A549 (cell line): Measurements from ENCODE around the gene SLC18A3. TPM values are rescaled to one million over a fixed set of nuclear protein-coding genes. Genes with fewer than 3 reads are reported as not detected.
A peak's percentile ranks its signal among the peaks of the same experiment; 100 is the strongest.

Source experiments
- ATAC-seq, 2 experiments: fragments of 200-7000 bp in 1 of 2; fragments of >200 bp in 1 of 2; cut with Nextera tagmentation in 1 of 2; cut with Tn5 transposase in 1 of 2; 3 replicates each; pipeline versions ENCODE4 v1.8.0 to v1.9.1; 2018 to 2020; ENCODE audit warnings: mild to moderate bottlenecking in 1 of 2, moderate library complexity in 1 of 2
- CTCF ChIA-PET: fragments of 300-600 bp; sonication (Branson Sonifier 250); formaldehyde crosslinking; extraction: SDS; loops from one replicate; lab custom pipeline; 2021; ENCODE audit warnings: antibody characterized with exemption, inconsistent platforms; lab: Yijun Ruan, JAX
- POLR2A ChIA-PET: fragments of 350-600 bp; formaldehyde crosslinking; extraction: SDS; loops from one replicate; lab custom pipeline; 2021; ENCODE audit warnings: antibody characterized with exemption, inconsistent platforms; lab: Yijun Ruan, JAX
- DNase-seq, 2 experiments: peaks; one replicate each; pipeline versions ENCODE4 v3.0.0 to v3.0.0-alpha.2; 2011 to 2016; ENCODE audit warnings: low read depth in 1 of 2, low spot score in 1 of 2
- FAIRE-seq: peaks from 2 replicates; lab custom pipeline; 2011; peaks lifted over from hg19 to GRCh38; lab: Jason Lieb, UNC
- H3K27ac ChIP-seq, 2 experiments: fragments of >200 bp; sonication (Bioruptor Twin); formaldehyde crosslinking; 3 replicates each; pipeline ENCODE4 v1.5.1; 2016 to 2017
- H3K4me1 ChIP-seq: fragments of >200 bp; sonication (Bioruptor Twin); formaldehyde crosslinking; 3 replicates; pipeline ENCODE4 v1.6.1; 2016
- H3K4me2 ChIP-seq: fragments of >200 bp; sonication (Bioruptor Twin); formaldehyde crosslinking; 3 replicates; pipeline ENCODE4 v1.6.1; 2016
- H3K4me3 ChIP-seq: fragments of >200 bp; sonication (Bioruptor Twin); formaldehyde crosslinking; 3 replicates; pipeline ENCODE4 v1.5.1; 2016
- H3K9me3 ChIP-seq: fragments of >200 bp; sonication (Bioruptor Twin); formaldehyde crosslinking; 3 replicates; pipeline ENCODE4 v1.6.1; 2016
- EHF ChIP-seq: fragments of 250-450 bp; sonication (Bioruptor Pico); IDR thresholded peaks from 2 replicates; pipeline ENCODE4 v1.5.0; 2020; ENCODE audit warnings: mild to moderate bottlenecking
- GATA3 ChIP-seq: IDR thresholded peaks from 2 replicates; pipeline ENCODE4 v1.6.1; 2012; ENCODE audit warnings: borderline replicate concordance
- NPAS2 ChIP-seq: fragments of 250-450 bp; sonication (Bioruptor Pico); IDR thresholded peaks from 2 replicates; pipeline ENCODE4 v1.8.0; 2022; ENCODE audit warnings: mild to moderate bottlenecking, moderate library complexity, borderline replicate concordance
- RFX5 ChIP-seq: fragments of 450-650 bp; IDR thresholded peaks from 2 replicates; pipeline ENCODE4 v1.7.1; 2014; ENCODE audit warnings: antibody characterized with exemption, mild to moderate bottlenecking, moderate library complexity
- ZSCAN20 ChIP-seq: fragments of 250-450 bp; sonication (Bioruptor Pico); IDR thresholded peaks from 2 replicates; pipeline ENCODE4 v1.8.0; 2022; ENCODE audit warnings: mild to moderate bottlenecking, moderate library complexity
- WGBS: methylation state at CpG from one replicate; pipeline ENCODE4 v1.1.6; 2017; ENCODE audit errors: missing lambda C conversion rate; 5-methylcytosine and 5-hydroxymethylcytosine counted together
- polyA plus RNA-seq, 4 experiments: library from polyadenylated mRNA; depleted of rRNA in 3 of 4; stranded (reverse); fragments of >200 nt; fragmentation: RNase III in 1 of 4; extraction: RNeasy Plus Mini Kit Qiagen cat#74134 plus additional on column Dnase treatment in 1 of 4; gene quantifications; 2 replicates in 3 of 4; 3 replicates in 1 of 4; pipeline ENCODE4 v1.2.3, GENCODE V29; 2011 to 2017
- TF ChIP-seq, protein P1 (sequence below): fragments of 250-450 bp; sonication (Bioruptor Pico); IDR thresholded peaks from 2 replicates; pipeline ENCODE4 v1.5.0; 2021; ENCODE audit warnings: mild to moderate bottlenecking, moderate library complexity, borderline replicate concordance
- TF ChIP-seq, protein P2 (sequence below): IDR thresholded peaks from 2 replicates; pipeline ENCODE4 v1.6.1; 2012; ENCODE audit warnings: low read depth, borderline replicate concordance
- TF ChIP-seq, protein P3 (sequence below): fragments of >200 bp; sonication (Bioruptor Twin); formaldehyde crosslinking; IDR thresholded peaks from 2 replicates; pipeline ENCODE4 v1.6.1; 2016
- TF ChIP-seq, protein P4 (sequence below): fragments of 200-600 bp; sonication (generic); IDR thresholded peaks from 2 replicates; pipeline ENCODE4 v1.6.1; 2016; ENCODE audit warnings: antibody characterized with exemption, mild to moderate bottlenecking, moderate library complexity

The SLC18A3 gene
- polyA plus RNA-seq, 2 of the 4 experiments (the other 2 are of a cell fraction) = not detected

DNA sequence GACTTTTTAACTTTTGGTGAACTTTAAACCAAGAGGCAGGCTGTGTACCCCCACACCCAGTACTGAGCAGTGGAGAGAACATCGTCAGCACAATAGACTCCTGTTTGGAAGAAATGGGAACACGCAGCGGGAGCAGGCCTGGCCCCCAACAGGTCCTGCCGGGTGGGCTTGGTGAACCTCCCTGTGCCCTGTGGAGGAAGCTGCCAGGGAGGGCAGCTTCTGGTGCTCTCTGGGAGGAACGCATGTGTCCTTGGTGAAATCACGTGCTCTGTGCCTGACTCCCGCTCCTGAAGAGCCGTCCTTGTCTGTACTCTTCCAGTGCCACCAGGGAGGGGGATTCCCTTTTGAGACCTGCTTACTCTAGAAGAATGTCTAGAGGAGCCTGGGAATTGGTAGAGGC, 35.3 kb downstream of the SLC18A3 start:
- ATAC-seq (no peak), DNase-seq (no peak), FAIRE-seq (no peak)
- TF ChIP-seq NPAS2 (CRISPR knock-in tag) (no peak), EHF (CRISPR knock-in tag) (no peak)
- ChIA-PET CTCF (interaction anchor here (0.6 kb wide), 1 partner anchor 809 kb away, joined by 3 read pairs; no protein-coding TSS in a partner anchor), POLR2A (no interaction called here)
- Histone ChIP-seq H3K9me3 (no peaks in the 10 kb centered on the region), H3K4me3 (no peak overlapping the region), H3K27ac (no peak overlapping the region), H3K4me2 (no peak overlapping the region), H3K4me1 (no peaks in the 10 kb centered on the region)
- WGBS = 28% methylated on average over 8 of the region's 8 CpGs

DNA sequence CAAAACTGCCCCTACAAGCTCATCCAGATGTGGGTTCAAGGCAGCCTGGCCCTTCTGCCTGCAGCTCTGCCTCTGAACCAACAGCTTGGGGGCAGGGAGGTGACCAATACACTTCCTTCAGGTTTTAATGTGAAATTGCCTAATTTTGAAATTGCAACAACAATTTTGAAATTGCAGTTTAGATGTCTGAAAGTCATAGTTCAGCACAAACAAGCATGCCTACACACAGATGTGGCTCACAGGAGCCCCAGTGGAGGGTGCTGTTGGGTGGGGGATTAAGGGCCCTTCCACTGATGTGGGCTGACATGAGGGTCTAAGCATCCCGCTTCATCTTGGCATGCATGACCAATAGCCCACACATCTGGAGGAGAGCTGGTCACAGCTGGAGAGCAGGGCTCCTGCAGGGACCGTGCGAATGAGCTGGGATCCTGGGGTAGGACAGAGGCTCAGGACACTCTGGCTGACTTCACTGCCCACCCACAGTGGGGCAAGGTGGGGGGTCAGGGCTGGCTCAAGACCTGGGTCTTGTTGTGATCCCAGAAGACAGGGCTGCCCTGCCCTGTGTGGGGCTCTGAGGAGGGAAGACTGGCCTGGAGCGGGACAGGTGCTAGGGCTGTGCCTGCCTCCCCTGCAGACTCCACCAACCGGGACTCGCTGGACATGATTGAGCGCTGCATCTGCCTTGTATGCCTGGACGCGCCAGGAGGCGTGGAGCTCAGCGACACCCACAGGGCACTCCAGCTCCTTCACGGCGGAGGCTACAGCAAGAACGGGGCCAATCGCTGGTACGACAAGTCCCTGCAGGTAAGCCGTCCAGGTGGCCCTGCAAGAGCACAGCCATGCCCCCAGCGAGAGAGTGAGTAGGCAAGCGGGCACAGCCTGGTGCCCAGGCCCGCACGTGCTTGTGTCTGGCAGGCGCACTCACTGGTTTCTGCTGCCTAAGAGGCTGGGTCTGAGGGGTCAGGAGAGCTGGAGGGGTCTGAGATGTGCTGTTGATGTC, 36.1 kb downstream of the SLC18A3 start:
- POLR2A ChIA-PET = no interaction called here
- FAIRE-seq (no peak), ATAC-seq (peak in 1 of 2 experiments; percentile 34; a peak in 4 of 6 replicates), DNase-seq (no peak)
- Histone ChIP-seq H3K9me3 (no peaks in the 10 kb centered on the region), H3K4me1 (no peaks in the 10 kb centered on the region), H3K4me2 (no peak overlapping the region), H3K4me3 (no peak overlapping the region), H3K27ac (no peak overlapping the region)
- CTCF ChIA-PET = no interaction called here
- 48% methylated on average over 12 of the region's 22 CpGs for WGBS
- no peak for TF ChIP-seq RFX5
- TF ChIP-seq, protein P1, sequence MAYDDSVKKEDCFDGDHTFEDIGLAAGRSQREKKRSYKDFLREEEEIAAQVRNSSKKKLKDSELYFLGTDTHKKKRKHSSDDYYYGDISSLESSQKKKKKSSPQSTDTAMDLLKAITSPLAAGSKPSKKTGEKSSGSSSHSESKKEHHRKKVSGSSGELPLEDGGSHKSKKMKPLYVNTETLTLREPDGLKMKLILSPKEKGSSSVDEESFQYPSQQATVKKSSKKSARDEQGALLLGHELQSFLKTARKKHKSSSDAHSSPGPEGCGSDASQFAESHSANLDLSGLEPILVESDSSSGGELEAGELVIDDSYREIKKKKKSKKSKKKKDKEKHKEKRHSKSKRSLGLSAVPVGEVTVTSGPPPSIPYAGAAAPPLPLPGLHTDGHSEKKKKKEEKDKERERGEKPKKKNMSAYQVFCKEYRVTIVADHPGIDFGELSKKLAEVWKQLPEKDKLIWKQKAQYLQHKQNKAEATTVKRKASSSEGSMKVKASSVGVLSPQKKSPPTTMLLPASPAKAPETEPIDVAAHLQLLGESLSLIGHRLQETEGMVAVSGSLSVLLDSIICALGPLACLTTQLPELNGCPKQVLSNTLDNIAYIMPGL (CRISPR knock-in tag) = no peak
- TF ChIP-seq, protein P2, sequence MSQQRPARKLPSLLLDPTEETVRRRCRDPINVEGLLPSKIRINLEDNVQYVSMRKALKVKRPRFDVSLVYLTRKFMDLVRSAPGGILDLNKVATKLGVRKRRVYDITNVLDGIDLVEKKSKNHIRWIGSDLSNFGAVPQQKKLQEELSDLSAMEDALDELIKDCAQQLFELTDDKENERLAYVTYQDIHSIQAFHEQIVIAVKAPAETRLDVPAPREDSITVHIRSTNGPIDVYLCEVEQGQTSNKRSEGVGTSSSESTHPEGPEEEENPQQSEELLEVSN = no peak

DNA sequence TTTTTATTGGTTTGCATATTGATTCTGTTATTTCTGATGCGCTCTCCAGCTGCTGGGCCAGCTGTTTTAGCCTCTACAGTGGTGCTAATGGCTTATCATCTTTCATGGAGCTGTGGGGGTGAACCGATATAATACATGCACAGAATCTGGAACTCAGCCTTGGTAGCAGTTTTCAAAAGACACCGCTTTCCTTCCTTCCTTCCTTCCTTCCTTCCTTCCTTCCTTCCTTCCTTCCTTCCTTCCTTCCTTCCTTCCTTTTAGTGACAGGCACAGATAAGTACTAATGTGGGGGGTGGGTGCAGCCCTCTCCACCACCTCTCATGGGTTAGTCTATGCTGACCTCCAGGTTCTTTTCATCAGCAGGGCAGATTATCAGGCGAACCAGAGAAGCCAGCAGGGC, 37.4 kb downstream of the SLC18A3 start:
- Histone ChIP-seq H3K4me3 (no peak overlapping the region), H3K4me2 (no peak overlapping the region), H3K27ac (no peak overlapping the region), H3K9me3 (no peaks in the 10 kb centered on the region), H3K4me1 (no peaks in the 10 kb centered on the region)
- ATAC-seq (no peak), FAIRE-seq (no peak), DNase-seq (no peak)
- no peak for TF ChIP-seq ZSCAN20 (CRISPR knock-in tag)
- TF ChIP-seq GATA3 = no peak
- TF ChIP-seq, protein P3, sequence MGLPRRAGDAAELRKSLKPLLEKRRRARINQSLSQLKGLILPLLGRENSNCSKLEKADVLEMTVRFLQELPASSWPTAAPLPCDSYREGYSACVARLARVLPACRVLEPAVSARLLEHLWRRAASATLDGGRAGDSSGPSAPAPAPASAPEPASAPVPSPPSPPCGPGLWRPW = no peak
- no peak for TF ChIP-seq NPAS2 (CRISPR knock-in tag)
- TF ChIP-seq, protein P4, sequence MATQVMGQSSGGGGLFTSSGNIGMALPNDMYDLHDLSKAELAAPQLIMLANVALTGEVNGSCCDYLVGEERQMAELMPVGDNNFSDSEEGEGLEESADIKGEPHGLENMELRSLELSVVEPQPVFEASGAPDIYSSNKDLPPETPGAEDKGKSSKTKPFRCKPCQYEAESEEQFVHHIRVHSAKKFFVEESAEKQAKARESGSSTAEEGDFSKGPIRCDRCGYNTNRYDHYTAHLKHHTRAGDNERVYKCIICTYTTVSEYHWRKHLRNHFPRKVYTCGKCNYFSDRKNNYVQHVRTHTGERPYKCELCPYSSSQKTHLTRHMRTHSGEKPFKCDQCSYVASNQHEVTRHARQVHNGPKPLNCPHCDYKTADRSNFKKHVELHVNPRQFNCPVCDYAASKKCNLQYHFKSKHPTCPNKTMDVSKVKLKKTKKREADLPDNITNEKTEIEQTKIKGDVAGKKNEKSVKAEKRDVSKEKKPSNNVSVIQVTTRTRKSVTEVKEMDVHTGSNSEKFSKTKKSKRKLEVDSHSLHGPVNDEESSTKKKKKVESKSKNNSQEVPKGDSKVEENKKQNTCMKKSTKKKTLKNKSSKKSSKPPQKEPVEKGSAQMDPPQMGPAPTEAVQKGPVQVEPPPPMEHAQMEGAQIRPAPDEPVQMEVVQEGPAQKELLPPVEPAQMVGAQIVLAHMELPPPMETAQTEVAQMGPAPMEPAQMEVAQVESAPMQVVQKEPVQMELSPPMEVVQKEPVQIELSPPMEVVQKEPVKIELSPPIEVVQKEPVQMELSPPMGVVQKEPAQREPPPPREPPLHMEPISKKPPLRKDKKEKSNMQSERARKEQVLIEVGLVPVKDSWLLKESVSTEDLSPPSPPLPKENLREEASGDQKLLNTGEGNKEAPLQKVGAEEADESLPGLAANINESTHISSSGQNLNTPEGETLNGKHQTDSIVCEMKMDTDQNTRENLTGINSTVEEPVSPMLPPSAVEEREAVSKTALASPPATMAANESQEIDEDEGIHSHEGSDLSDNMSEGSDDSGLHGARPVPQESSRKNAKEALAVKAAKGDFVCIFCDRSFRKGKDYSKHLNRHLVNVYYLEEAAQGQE = no peak
- ChIA-PET CTCF (no interaction called here), POLR2A (no interaction called here)
- WGBS = 33% methylated on average over 4 of the region's 4 CpGs
